HG02678 (cell line): ENCODE results near the gene POLE2.
"Not testable (repeated sequence)": the region's sequence is repeated elsewhere in the genome, so short reads cannot be mapped to it uniquely, and the experiment has no call there.

Experiments used
- ATAC-seq: cut with Tn5 transposase; IDR thresholded peaks from one replicate; pipeline ENCODE4 v1.9.1; 2021; ENCODE audit warnings: mild to moderate bottlenecking, moderate library complexity; ENCODE audit not compliant: unreplicated experiment

POLE2 gene, protein sequence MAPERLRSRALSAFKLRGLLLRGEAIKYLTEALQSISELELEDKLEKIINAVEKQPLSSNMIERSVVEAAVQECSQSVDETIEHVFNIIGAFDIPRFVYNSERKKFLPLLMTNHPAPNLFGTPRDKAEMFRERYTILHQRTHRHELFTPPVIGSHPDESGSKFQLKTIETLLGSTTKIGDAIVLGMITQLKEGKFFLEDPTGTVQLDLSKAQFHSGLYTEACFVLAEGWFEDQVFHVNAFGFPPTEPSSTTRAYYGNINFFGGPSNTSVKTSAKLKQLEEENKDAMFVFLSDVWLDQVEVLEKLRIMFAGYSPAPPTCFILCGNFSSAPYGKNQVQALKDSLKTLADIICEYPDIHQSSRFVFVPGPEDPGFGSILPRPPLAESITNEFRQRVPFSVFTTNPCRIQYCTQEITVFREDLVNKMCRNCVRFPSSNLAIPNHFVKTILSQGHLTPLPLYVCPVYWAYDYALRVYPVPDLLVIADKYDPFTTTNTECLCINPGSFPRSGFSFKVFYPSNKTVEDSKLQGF

GRCh38 chr14:49687942-49688700, at the start of gene POLE2:
TSS of gene POLE2 (minus strand) at chr14:49688214. CDS start at chr14:49688203, 11 bp downstream.
- ATAC-seq: peak; percentile 85

- not testable (repeated sequence) for ATAC-seq
These were observed 47.7 kb upstream of the POLE2 start for GRCh38 chr14:49735669-49736068.

DNA sequence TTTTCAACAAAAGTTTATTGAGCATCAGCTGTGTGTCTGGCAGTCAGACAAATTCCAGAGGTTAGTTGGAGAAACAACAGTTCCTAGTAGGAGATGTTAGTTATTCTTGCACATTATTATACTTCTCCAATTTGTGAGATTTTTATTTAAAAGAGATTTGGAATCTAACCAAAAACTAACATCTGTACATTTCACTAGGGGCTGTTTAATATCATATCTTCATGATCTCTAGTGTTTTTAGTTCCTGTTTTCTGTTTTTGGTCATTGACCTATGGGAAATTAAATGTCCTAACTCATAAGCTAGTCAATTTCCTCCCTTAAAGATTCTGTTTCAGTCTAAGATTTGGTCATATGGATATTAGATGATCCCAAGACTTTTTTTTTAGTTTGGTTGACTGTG, 45.8 kb upstream of the POLE2 start:
- ATAC-seq: no peak

- ATAC-seq: no peak
These were observed 44.9 kb upstream of the POLE2 start for GRCh38 chr14:49732896-49733295.

DNA sequence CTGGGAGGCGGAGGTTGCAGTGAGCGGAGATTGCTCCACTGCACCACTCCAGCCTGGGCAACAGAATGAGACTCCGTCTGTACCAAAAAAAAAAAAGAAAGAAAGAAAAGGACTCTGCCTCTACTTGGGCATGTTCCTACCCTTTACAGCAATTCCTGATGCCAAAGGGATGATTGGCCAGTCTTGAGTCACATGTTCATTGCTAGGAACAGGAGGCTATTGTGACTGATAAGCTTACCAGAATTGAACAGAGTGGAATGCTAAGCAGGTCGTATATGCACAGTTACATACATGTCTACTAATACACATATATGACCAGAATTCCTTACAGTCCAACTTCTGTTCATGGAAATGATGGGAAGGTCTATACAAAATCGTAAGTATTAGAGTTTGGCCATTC, 39.2 kb upstream of the POLE2 start:
- ATAC-seq: no peak

DNA sequence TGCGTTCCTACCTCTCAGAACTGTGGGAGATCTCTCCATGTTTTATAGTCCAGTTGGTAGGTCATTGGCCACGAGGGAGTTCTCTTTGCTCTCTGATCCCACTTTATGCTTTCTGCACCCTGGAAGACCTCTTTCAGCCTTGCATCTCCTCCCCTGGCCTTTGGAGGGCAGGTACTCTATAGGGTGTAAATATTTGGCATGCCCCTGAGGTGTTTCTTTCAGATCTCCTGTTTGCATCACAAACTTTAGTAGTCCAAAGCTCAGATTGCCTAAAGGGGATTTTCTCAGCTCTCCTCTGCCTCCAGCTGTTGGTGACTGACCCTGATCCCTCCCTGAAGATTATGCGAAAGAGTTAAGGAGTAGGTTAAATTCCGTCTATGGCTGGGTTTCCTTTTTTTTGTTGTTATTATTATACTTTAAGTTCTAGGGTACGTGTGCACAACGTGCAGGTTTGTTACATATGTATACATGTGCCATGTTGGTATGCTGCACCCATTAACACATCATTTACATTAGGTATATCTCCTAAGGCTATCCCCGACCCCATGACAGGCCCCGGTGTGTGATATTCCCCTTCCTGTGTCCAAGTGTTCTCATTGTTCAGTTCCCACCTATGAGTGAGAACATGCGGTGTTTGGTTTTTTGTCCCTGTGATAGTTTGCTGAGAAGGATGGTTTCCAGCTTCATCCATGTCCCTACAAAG, 33.9 kb upstream of the POLE2 start:
- ATAC-seq: not testable (repeated sequence)

DNA sequence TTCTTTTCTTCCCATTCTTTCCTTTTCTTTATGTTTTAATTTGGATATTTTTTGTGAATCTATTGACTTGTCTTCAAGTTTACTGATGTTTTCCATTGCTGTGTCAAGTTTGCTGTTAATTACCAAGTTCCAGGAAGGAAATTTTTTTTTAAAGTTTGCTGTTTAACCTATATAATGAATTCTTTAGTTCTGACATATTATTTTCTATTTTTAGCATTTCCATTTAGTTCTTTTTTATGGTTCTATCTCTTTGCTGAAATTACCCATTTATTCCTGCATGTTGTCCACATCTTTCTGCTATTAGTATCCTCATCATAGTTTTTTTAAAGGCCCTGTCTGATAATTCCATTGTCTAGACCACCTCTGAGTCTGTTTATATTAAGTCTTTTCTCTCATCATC, 32.7 kb upstream of the POLE2 start:
- ATAC-seq: no peak

DNA sequence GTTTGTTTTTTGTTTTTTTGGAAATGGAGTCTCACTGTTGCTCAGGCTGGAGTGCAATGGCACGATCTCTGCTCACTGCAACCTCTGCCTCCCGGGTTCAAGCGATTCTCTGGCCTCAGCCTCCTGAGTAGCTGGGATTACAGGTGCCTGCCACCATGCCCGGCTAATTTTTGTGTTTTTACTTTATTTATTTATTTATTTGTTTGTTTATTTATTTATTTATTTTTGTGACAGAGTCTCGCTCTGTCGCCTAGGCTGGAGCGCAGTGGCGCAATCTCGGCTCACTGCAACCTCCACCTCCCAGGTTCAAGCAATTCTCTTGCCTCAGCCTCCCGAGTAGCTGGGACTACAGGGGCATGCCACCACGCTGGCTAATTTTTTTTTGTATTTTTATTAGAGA, 23.0 kb upstream of the POLE2 start:
- ATAC-seq: not testable (repeated sequence)

GRCh38 chr14:49704471-49704870, 16.5 kb upstream of the POLE2 start:
- ATAC-seq: not testable (repeated sequence)

GRCh38 chr14:49703965-49704364, 16.0 kb upstream of the POLE2 start:
- no peak for ATAC-seq

GRCh38 chr14:49702725-49703124, 14.7 kb upstream of the POLE2 start:
- ATAC-seq: no peak

DNA sequence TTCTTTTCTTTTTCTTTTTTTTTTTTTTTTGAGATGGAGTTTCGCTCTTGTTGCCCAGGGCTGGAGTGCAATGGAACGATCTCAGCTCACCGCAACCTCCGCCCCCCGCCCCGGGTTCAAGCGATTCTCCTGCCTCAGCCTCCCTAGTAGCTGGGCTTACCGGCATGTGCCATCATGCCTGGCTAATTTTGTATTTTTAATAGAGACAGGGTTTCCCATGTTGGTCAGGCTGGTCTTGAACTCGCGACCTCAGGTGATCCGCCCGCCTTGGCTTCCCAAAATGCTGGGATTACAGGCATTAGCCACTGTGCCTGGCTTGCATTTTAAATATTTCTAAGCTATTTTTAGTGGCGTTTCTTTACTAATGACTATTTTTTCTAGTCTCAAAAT, 5.7 kb upstream of the POLE2 start:
- ATAC-seq: not testable (repeated sequence)

GRCh38 chr14:49692811-49693734, 5.1 kb upstream of the POLE2 start, which contains the start of gene KLHDC1:
TSS of gene KLHDC1 (plus strand) at chr14:49693120. CDS start at chr14:49693195, 75 bp downstream.
- peak; percentile 67 for ATAC-seq

GRCh38 chr14:49692193-49692757, 4.3 kb upstream of the POLE2 start:
- no peak for ATAC-seq

DNA sequence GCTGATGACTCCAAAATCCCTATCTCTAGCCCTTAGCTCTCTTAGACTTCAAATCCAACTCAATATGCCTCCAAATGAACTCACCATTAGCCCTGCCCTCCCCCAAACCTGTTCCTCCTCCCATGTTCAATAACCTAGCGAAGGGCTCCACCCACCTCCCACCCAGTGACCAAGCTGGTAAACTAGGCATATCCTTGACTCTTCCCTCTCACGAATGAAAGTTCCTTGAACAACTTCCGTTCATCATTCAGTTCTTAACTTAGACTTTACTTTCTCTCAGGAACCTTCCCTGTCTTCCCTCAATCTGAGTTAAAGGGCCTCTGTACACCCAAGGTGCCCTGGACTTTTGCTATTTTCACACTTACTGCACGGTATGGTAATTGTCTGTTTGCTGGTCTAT, 3.0 kb upstream of the POLE2 start:
- no peak for ATAC-seq

- ATAC-seq: no peak
These were observed 652 bp upstream of the POLE2 start for GRCh38 chr14:49688701-49689030.

DNA sequence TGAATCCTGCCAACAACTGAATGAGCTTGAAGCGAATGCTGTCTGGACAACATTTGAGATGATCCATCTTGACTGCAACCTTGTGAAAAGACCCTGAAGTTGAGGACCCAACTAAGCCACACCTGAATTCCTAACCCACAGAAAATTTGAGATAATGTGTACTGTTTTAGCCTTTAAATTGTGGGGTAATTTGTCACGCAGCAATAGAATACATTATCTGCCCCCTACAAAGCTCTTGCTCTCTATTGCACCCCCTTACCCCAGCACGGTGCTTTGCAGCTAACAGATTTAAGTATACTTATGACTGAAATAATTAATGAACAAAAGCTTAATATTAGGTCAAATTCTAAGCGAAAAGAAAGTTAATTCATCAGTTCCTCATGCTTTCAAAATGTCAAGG, 1.6 kb downstream of the POLE2 start:
- no peak for ATAC-seq

DNA sequence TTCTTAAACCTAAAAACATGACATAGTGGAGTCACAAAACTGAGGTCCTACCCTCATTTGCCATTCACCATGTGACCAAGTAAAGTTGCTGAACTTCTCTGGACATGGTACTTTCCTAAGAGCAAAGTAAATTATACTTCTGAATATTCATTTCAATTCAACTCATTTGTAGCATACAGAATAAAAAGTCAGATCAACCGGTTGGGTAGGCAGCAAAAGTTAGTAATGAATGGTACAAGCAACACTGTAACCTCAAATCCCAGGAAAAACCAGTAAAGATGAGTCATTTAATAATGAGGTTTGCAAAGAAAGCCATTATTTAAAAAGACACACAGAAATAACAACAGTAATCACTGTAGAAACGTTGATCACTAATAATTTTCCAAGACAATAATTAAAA, 8.7 kb downstream of the POLE2 start:
- ATAC-seq: no peak

GRCh38 chr14:49677643-49678042, 10.4 kb downstream of the POLE2 start:
- no peak for ATAC-seq

GRCh38 chr14:49673586-49673985, 14.4 kb downstream of the POLE2 start:
- ATAC-seq: no peak
